Thyroid gland (tissue), 4 donors: ENCODE data around the gene ZKSCAN8.

Experiments
- POLR2A ChIP-seq, 2 donors: fragments of 450-650 bp; IDR thresholded peaks; one replicate each; pipeline ENCODE4 v1.6.1; 2017; ENCODE audit warnings: antibody characterized with exemption in 2 of 2, mild to moderate bottlenecking in 2 of 2, moderate library complexity in 1 of 2
- TF ChIP-seq, protein P1 (sequence below), 6 experiments: fragments of 200-600 bp in 3 of 6; fragments of 450-650 bp in 3 of 6; sonication (generic) in 3 of 6; IDR thresholded peaks; one replicate each; pipeline ENCODE4 v1.5.1; 2016 to 2019; ENCODE audit warnings: antibody characterized with exemption in 6 of 6, mild to moderate bottlenecking in 2 of 6, inconsistent platforms in 1 of 6, moderate library complexity in 1 of 6

DNA sequence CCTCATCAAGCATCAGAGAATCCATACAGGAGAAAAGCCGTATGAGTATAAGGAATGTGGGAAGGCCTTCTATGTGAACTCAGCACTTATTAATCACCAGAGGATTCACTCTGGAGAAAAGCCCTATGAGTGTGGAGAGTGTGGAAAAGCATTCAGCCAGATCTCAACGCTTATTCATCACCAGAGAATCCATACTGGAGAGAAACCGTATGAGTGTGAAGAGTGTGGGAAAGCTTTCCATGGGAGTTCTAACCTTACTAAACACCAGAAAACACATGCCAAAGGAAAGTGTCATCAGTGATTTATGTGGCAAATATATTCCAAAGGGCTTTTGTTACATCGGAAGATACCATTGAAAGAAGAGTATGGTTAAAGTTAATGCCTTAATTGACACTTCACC is 25.4 kb downstream of the ZKSCAN8 start:
- TF ChIP-seq, protein P1, sequence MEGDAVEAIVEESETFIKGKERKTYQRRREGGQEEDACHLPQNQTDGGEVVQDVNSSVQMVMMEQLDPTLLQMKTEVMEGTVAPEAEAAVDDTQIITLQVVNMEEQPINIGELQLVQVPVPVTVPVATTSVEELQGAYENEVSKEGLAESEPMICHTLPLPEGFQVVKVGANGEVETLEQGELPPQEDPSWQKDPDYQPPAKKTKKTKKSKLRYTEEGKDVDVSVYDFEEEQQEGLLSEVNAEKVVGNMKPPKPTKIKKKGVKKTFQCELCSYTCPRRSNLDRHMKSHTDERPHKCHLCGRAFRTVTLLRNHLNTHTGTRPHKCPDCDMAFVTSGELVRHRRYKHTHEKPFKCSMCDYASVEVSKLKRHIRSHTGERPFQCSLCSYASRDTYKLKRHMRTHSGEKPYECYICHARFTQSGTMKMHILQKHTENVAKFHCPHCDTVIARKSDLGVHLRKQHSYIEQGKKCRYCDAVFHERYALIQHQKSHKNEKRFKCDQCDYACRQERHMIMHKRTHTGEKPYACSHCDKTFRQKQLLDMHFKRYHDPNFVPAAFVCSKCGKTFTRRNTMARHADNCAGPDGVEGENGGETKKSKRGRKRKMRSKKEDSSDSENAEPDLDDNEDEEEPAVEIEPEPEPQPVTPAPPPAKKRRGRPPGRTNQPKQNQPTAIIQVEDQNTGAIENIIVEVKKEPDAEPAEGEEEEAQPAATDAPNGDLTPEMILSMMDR (IDR thresholded peaks at IDR 0.05) = no peak
- TF ChIP-seq POLR2A (IDR thresholded peaks at IDR 0.05) = no peak
